GM18951 (cell line): ENCODE data around the gene EIF4EBP2.

Experiments used
- POLR2A ChIP-seq: IDR thresholded peaks from 4 replicates; pipeline ENCODE4 v1.6.1; 2011; ENCODE audit warnings: mild to moderate bottlenecking; ENCODE audit not compliant: insufficient read length, insufficient read depth; ENCODE audit errors: extremely low read depth
- in situ Hi-C: fragments of 300-500 bp; cut with MboI; formaldehyde crosslinking; loops from one replicate; pipeline ENCODE4 v1.12.0; 2022; ENCODE audit warnings: low sequenced_read_pairs, mixed read lengths, inconsistent platforms; ENCODE audit not compliant: unreplicated experiment

Gene EIF4EBP2

DNA sequence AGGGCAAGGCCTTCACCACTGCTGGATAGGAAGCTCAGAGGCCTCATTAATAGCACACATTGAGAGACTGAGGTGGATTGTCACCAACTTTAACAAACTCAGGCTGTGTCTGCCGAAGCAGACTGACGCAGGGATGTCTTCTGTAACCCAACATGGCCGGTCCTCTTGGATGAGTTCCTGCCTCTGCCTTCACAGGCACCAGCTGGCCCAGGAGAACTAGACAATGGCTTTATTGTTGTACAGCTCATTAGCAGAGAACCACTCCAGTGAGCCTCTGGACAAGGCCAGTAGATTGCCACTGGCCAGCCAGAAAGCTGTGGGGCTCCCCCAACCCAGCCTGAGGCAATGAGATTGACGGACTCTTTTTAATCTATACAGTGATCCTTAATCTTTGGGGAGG lies 28.2 kb downstream of the EIF4EBP2 start:
- in situ Hi-C loops: no loop called here

DNA sequence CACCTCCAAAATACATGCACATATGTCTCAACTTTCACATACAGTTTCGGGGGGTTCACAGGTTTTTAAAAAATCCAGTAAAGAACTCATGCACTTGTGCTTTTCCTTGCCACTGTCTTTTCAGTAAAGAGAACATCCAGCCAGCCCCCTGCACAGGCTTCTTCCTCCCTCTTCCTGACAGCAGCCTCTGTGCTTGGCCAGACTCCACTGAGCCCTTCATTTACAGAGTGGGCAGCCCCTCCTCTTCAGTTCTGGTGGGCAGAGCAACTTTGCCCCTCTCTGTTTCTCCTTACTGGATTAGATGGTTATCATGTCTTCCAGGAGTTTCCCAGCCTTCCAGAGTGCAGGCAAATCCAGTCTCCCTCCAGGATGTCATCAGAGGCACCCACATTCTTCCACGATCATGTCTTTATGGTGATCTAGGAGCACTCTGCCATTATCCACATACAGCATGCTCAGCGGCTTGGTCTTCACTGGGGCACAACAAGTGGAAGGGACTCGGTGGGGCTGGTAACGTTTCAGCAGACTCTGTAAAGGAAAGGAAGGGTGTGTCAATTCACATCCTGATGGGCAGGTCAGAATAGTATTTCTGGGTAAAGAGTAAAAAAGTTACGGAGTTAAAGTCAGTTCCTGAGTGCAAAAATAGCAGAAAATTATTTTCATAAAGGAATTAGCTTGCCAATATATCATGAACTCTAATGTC lies 28.8 kb downstream of the EIF4EBP2 start:
- in situ Hi-C loops: no loop called here
- no peak for TF ChIP-seq POLR2A

More for the DNA sequence above, 28.2 kb downstream of the EIF4EBP2 start:
- TF ChIP-seq POLR2A: no peak

DNA sequence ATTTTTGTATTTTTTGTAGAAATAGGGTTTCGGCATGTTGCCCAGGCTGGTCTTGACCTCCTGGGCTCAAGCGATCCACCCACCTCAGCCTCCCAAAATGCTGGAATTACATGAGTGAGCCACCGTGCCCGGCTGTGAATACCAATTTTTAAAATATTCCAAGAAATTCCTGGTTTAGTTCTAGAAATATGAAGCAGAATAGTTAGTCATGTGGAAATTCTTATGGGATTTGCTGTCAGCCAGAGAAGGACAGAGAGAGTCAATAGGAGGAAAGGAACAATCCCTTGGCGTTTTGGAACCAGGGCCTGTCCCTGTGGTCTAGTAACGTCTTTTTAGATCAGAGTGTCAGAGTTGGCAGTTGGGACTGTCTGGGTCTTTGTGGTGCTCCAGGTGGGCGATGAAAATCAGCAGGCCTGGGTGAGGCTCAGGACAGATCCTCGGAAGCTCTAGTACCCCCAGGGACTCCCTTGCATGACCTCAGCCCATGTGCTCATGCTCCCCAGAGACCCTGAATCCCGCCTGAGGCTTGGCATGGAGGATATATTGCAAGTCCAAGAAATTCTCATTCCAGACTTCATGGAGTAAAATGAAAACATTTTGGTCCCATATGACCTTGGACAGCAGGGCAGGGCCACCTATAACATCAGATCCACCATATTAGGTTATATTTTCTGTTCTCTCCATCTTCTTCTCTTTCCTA lies 29.8 kb downstream of the EIF4EBP2 start:
- TF ChIP-seq POLR2A: no peak
- in situ Hi-C loops: no loop called here

DNA sequence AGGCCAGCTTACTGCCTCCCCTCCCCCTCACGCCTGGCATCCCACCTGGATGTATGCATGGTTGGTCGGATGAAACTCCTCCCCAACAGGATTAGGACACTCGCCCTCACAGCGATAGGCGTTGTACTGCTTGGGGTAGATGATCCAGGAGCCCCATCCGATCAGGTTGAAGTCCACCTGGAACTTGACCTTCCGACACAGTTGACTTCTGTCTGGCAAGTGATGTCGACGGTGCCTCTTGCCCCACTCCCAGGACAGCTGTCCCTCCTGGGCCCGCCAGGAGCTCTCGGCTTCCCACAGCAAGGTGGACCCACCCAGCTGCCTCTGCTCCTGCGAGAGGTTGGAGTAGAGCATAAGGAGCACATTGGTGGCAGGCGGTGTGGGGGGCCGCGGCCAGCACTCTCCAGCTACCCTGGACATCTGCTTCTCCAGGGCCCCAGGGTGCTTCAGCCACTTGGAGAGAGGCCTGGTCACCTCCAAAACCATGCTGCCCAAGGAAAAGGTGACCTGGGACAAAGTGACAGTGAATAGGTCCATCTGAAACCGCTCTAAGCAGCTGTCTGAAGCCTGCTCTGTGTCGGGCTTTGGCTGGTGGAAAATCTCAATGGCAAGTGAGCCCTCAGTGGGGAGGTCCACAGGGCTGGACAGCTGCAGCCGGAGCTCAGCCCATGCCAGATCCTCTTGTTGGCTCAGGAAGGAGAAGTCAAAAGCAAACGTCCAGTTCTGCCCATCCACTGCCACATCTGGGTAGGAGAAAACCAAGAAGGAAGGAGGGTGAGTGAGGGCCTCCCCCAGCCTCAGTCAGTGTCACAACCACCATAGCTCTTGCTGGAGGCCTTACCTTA lies 31.5 kb downstream of the EIF4EBP2 start:
- TF ChIP-seq POLR2A: no peak
- in situ Hi-C loops: no loop called here

DNA sequence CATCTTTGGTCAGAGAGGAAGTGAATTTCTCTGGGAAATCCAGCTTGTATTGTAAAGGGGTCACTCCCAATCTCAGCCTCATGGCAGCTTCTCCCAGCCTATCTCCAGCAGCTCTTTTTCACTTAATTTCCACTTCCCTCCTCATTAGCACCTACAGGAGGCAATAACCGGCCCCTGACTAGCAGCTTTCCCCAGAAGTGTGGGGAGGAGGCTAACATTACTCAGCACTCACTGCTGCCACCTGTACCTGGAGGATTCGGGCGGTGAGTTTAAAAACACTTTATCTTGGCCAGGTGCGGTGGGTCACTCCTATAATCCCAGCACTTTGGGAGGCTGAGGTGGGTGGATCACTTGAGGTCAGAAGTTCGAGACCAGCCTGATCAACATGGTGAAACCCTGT lies 33.8 kb downstream of the EIF4EBP2 start:
- TF ChIP-seq POLR2A: no peak
- in situ Hi-C loops: no loop called here

DNA sequence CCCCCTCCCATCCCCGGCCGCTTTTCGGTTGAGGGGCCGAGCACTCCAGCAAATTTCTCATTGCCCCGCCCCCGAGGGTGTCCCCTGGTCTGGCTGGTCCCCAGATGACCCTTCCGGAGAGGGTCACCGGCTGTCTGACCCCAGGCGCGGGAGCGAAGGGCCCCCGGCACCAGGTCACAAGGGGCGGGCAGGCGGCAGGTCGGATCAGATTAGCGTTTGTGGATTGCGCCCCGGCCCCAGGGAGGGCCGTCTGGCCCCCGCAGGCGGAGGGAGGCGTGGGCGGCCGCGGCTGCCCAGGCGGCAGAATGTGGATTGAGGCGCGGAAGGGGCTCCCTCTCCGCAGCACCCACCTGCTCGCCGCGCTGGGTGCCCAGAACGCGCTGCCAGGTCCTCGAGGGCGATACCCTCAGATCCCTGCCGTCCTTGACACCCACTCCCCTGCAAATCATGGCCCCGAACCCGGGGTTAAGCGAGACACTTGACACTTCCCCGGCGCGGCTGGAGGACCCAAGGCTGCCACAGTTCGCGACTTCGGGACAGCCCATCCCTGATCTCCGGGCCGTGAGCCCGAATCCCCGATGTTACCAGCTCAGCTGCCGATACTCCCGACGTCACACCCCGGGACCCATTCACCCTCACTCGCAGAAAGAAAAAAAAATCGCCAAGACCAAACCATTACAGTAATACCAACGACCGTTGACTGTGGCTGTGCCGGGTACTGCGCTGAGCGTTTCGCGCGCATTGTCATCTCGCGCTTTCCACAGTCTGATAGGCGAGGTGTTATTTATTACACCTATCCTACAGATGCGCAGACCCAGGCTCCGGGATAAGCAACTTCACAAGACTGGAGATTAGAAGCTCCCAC lies 36.6 kb downstream of the EIF4EBP2 start:
- TF ChIP-seq POLR2A: no peak
- in situ Hi-C loops: no loop called here

DNA sequence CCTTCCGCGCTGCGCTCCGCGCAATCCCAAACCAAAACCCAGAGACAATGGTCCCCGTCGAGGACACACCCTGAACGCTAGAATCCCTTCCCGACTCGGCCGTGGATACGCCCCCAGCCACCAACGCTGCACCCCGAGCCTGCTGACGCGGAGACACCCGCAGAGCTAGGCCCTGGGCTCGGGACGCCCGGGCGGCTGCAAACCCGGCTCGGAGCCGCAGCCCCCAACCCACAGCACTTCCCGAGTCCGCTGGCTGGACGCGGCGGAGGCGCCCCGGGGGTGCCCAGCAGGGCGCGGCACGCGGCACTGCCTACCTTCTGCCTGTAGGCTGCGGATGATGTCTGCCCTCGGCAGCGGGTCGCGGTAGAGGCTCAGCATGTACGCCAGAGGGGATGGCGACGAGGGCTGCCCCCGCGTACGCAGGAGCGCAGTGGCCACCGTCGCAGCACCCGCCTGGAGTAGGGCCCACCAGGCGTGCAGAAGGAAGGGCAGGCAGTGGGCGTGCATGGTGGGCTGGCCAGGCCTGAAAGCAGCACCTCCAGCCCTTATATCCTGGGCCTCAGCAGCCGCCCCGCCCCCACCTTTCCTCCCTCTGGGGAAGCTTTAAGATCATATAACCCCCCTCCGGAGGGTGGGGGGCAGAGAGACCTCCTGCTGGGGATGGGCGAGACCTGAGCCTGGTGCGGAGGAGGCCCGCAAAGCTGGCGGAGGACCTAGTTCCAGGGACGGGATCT lies 37.4 kb downstream of the EIF4EBP2 start, which contains the start of gene NODAL:
Gene NODAL, minus strand, starts transcription at position 521 of the 734 bp plus-strand sequence. Its CDS starts 14 bp downstream, at position 507.
- in situ Hi-C loops: no loop called here
- no peak for TF ChIP-seq POLR2A

DNA sequence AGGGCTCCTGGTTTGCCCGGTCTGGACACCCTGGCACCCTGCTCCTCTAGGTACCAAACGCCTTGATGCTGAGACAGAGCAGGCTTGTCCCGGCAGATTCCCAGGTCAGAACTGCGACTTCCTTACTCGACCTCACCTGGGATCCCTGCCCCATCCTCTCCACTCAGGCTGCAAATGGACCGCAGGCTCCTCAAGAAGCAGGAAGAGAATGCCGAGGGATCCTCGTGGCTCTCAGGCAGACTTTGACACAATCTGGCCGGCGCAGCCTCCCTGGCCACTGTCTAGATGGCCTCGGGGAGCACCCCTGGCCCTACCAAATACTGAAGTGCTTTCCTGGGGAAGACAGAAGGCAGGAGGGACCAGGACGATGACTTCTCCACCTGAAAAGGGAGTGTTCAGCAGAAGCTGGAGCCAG lies 38.0 kb downstream of the EIF4EBP2 start:
- TF ChIP-seq POLR2A: no peak
- in situ Hi-C loops: no loop called here

DNA sequence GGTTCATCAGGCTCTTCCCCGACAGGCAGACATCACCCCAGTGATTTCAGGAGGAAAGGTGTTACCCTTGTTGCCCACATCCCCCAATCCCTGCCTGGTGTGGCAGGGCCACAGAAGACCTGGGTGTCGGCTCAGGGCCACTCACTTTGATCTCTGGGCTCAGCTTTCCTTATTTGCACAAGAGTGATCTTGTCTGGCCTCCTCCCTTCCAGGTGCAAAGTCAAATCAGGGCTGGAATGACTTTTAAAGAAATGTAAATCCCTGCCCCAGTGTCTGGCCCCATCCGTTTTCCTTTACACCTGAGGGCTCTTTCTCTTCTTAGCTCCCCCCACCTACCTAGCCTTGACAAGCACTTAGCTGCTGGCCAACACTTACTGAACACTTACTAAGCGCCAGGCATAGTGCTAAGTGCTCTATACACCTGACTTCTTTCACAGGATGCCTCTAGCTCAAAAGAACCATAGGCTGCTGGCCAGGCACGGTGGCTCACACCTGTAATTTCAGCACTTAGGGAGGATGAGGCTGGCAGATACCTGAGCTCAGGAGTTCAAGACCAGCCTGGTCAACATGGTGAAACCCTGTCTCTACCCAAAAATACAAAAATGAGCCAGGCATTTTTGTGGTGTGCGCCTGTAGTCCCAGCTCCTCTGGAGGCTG lies 38.5 kb downstream of the EIF4EBP2 start:
- no peak for TF ChIP-seq POLR2A
- in situ Hi-C loops: no loop called here

DNA sequence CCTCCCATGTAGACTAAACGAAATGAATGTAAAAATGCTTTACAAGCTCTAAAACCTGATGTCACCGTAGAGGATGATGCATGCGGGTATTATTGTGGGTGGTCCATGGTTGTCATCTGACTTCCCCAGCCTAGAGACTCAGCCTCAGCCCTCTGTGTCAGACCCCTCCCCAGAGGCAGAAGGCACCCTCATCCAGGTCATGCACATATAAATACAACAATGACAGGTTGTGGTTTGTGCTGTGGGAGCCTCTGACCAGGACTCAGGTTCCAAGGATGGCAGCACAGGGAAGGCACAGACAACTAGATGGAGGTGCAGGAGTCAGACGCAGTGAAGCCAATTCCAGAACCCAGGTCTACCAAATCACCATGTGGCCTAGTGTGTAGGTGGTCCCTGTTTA lies 40.8 kb downstream of the EIF4EBP2 start:
- no peak for TF ChIP-seq POLR2A
- in situ Hi-C loops: no loop called here

DNA sequence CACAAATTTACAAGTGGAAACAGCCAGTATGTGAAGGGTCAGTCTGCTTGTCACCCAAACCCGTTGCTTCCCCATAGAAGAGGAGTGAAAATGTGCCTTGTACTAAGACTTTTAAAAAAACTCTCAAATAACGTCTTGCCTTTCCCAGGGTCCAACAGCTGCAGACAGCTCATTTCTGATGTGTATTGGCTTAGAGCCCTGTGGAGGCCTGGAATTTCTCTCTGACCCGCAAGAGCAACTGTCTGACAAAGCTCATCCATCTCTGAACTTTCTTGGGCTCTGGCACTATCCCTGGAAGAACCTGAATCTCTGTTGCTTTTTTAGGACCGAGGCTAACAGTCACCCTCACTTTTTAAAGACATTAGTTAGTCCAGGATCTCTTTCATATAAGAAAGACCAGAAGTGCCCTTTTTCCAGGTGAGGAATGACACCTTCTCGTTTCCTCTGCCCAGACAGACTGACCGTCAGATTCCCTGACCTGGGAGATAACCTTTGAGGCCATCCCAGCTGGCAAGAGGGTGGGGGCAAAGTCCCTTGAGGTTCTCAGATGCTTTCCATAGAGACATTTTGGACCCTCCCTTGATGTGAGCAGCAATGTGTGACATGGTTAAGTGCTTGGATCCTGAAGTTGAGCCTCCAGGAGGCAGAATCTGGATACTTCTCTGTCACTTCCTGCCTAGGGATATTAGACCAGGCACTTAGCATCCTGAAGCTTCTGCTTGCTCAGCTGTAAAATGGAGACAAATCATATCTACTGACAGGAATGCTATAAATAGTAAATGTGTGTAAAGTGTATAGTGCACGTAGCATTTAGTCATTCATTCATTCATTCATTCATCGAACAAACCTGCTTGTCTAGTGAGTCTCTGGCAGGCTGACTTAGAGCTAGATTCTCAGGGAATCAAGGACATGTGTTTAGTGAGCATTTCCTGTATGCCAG lies 42.0 kb downstream of the EIF4EBP2 start:
- TF ChIP-seq POLR2A: no peak
- in situ Hi-C loops: no loop called here

DNA sequence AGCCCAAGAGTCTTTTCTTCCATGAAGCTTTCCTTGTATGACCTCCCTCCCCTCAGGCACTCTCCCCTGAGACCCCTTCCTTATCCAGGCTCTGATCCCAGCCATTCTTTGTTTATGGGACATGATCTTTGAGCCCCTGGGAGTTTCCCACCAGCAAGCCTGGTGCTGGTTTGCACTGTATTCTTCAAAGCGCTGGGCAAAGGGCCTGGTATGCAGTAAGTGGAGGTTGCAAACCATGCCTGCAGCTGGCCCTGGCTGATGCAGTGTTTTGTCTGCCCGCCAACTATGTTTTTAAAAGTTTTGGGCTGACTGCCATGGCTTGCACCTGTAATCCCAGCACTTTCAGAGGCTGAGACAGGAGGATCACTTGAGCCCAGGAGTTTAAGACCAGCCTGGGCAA lies 44.3 kb downstream of the EIF4EBP2 start:
- in situ Hi-C loops: no loop called here

More for the DNA sequence above, 44.3 kb downstream of the EIF4EBP2 start:
- no peak for TF ChIP-seq POLR2A
